Measurements from ENCODE around the gene HOXA1. TPM values are rescaled to one million over a fixed set of nuclear protein-coding genes. Genes with fewer than 3 reads are reported as not detected.

Gene HOXA1
- total RNA-seq, 4 donors from 2014 or later, result 0.67 to 0.78 TPM; not detected in 2

DNA sequence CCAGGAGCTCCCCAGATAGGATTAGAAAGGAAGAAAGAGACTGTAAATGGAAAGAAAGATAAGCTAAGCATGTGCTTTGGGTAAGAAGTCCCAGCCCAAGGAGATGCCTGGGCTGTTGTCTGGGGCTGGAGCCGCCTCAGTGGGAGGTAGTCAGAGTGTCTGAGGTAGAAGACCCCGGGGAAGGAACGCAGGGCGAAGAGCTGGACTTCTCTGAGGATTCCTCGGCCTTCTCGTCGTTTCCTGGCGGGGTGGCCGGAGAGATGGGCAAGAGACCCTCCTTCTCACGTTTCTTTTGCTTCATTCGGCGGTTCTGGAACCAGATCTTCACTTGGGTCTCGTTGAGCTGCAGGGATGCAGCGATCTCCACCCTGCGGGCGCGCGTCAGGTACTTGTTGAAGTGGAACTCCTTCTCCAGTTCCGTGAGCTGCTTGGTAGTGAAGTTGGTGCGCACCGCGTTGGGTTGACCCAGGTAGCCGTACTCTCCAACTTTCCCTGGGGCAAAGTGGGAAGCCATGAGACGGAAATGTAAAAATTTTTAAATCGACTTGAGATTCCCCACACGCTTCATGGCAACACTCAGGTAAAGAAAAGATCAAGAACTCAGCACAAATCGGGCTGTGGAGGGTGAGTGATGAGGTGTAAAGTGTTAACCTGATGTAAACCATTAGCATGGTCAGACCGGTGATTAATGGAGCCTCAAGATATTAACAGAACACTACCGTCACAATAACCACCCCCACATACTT is 1.3 kb downstream of the HOXA1 start:
- peaks cover 11 to 18% of the 10 kb centered on the region in 2 donors for H3K4me1 ChIP-seq
- no peak overlapping the region for H3K4me3 ChIP-seq (replicated peaks in 1 of 3)
- TF ChIP-seq, protein P1, sequence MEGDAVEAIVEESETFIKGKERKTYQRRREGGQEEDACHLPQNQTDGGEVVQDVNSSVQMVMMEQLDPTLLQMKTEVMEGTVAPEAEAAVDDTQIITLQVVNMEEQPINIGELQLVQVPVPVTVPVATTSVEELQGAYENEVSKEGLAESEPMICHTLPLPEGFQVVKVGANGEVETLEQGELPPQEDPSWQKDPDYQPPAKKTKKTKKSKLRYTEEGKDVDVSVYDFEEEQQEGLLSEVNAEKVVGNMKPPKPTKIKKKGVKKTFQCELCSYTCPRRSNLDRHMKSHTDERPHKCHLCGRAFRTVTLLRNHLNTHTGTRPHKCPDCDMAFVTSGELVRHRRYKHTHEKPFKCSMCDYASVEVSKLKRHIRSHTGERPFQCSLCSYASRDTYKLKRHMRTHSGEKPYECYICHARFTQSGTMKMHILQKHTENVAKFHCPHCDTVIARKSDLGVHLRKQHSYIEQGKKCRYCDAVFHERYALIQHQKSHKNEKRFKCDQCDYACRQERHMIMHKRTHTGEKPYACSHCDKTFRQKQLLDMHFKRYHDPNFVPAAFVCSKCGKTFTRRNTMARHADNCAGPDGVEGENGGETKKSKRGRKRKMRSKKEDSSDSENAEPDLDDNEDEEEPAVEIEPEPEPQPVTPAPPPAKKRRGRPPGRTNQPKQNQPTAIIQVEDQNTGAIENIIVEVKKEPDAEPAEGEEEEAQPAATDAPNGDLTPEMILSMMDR (IDR thresholded peaks at IDR 0.05), result no peak
- no peak for DNase-seq
- intact Hi-C loops (cut with DNase I), result no loop called here
- H3K27ac ChIP-seq, result no peak overlapping the region
- 23 to 37% methylated on average over 23 to 29 of the region's 29 CpGs for WGBS, 2 donors
- peaks cover 25% of the 10 kb centered on the region for H3K27me3 ChIP-seq
- H3K36me3 ChIP-seq, result no peaks in the 10 kb centered on the region
- H3K9me3 ChIP-seq, result no peaks in the 10 kb centered on the region

DNA sequence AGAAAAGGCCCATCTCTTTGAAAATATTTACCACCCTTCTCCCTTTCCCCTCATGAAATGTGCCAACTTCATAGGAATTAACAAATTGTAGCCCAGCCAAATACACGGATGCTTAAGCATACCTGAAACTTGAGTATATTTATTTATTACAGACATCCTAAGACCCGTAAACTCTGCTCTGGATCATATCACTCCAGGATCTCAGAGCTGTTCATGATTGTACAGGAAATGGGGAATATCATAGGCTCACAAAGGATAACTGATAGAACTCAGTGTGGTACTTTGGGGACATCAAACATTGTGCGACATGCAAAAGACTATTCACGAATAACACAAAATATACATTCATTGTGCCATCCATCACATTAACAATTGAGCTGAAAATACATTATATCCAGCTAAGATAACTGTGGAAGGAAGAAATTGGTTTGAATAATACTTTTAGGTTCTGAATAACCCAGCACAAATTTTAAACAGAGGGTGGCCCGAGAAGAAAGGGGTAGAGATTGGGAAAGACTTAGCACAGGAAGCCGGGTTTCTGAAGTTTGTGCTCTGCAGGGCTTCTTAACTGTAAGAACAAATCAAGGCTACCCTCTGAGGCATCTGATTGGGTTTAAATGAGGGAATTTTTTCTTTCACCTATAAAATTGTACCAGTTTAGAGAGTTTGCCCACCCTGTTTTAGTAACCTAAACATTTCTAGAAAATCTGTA is 2.5 kb downstream of the HOXA1 start:
- Histone ChIP-seq H3K36me3 (no peaks in the 10 kb centered on the region), H3K9me3 (no peaks in the 10 kb centered on the region), H3K27me3 (peaks cover 23% of the 10 kb centered on the region), H3K4me1 (peaks cover 11 to 18% of the 10 kb centered on the region in 2 donors), H3K27ac (no peak overlapping the region), H3K4me3 (replicated peaks in 1 of 3) (no peak overlapping the region)
- no peak for DNase-seq
- 39 to 51% methylated on average over 6 of the region's 6 CpGs for WGBS, 2 donors
- intact Hi-C loops (cut with DNase I), result no loop called here
- TF ChIP-seq, protein P1 (IDR thresholded peaks at IDR 0.05), result no peak
- TF ChIP-seq POLR2A (IDR thresholded peaks at IDR 0.05), result no peak

DNA sequence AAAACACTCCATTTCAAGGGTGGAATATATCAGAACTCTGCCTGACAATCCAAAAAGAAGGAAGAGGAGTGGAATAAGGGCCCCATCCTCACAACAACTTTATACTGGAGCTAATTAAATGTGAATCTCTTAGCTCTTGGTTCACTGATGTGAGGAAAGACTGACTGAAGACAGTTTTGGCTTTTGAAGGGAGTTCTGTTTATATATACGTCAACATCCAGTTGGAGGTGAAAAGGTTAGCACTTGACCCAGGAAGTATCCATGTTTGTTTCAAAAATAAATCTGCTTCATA is 3.0 kb downstream of the HOXA1 start:
- H3K9me3 ChIP-seq, result no peaks in the 10 kb centered on the region
- WGBS, 2 donors, result 41 to 54% methylated on average over 1 of the region's 1 CpG
- DNase-seq, result no peak
- no peak overlapping the region for H3K27ac ChIP-seq
- peaks cover 11 to 18% of the 10 kb centered on the region in 2 donors for H3K4me1 ChIP-seq
- intact Hi-C loops (cut with DNase I), result no loop called here
- TF ChIP-seq, protein P1 (IDR thresholded peaks at IDR 0.05), result no peak
- TF ChIP-seq POLR2A (IDR thresholded peaks at IDR 0.05), result no peak
- no peak overlapping the region for H3K4me3 ChIP-seq (replicated peaks in 1 of 3)
- no peaks in the 10 kb centered on the region for H3K36me3 ChIP-seq
- H3K27me3 ChIP-seq, result peaks cover 24% of the 10 kb centered on the region

DNA sequence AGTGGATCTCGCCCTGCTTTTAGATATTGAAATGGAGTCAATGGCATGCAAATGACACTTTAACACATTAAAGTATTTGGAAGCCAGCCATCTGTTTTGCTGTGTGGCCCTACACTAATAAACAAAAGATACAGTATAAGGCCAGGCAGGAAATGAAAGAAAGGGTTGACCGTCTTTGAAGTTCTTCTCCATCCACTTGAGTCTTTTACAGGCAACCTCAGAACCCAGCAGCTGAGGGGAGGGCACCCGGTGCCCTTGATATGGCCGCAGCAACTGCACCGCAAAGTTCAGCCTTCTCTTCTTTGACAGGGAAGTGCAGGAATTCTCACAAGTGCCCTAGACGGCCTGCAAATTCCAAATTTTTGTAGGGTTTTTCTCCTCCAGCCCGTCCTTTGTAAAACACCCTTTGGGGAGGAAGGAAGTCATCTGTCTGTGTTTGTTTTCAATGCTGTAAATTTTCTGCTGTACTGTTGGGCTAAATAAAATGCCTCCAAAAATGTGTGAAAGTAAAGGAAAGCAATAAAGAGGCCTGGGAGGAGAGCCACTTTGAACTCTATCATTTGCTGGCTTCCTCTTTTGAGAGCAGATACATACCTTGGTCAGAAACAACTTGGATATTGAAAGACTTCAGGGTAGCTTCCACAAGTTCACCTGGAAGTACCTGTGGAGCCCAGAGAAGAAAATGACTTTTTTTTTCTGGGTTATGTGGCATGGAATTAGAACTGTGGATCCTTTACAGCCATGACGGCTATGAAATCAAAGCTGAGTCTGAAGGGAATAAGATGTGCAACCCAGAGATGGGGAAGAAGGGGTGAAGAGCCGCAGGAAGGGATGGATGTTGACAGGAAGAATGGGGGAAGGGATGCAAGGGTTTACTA is 3.6 kb downstream of the HOXA1 start:
- TF ChIP-seq, protein P1 (IDR thresholded peaks at IDR 0.05), result no peak
- no peak for TF ChIP-seq POLR2A (IDR thresholded peaks at IDR 0.05)
- H3K36me3 ChIP-seq, result no peaks in the 10 kb centered on the region
- WGBS, 2 donors, result 33 to 41% methylated on average over 9 of the region's 9 CpGs
- no peak overlapping the region for H3K4me3 ChIP-seq (replicated peaks in 1 of 3)
- no peak for DNase-seq
- no peaks in the 10 kb centered on the region for H3K9me3 ChIP-seq
- intact Hi-C loops (cut with DNase I), result no loop called here
- H3K4me1 ChIP-seq, result peaks cover 11 to 17% of the 10 kb centered on the region in 2 donors
- H3K27me3 ChIP-seq, result peaks cover 22% of the 10 kb centered on the region
- H3K27ac ChIP-seq, result no peak overlapping the region

Measured in thyroid gland (tissue), 4 donors.